ENCODE measurements around the gene PTPRA.
"Not testable (repeated sequence)": the region's sequence is repeated elsewhere in the genome, so short reads cannot be mapped to it uniquely, and the experiment has no call there.

The PTPRA gene

GRCh38 chr20:3022559-3023490 lies 149.5 kb downstream of the PTPRA start:
- H3K4me3 ChIP-seq, H3K27ac ChIP-seq: not testable (repeated sequence)

GRCh38 chr20:3027987-3028386 lies 154.7 kb downstream of the PTPRA start:
- Histone ChIP-seq H3K4me3 (no peak overlapping the region), H3K27ac (no peak overlapping the region)

DNA sequence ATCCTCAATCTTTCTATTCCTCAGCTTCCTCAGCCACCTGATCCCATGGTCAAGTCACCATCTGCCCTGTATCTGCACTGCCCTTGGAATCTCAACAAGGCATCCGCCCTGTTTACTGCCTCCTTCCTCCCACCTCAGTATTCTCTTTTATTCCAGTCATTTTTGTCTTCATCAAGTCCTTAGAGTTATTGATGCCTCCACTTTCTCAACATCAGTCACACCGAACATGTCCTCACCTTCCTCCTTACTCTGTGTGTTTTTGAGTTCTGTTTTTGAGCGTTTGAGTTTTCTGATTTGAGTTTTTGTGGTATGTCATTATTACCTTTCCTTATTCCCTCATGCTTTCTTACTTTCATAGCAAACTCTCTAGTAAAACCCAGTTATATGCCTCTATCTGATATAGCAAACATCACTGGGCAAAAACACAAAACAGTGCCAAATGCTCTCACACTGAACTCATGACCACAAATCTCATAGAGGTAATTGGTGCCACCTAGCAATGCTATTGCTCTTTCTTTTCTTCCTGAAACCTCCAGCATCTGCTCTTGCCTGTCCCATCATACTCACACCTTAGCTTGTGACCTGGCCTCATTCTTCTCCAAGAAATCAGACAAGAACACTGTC lies 158.4 kb downstream of the PTPRA start:
- Histone ChIP-seq H3K27ac (no peak overlapping the region), H3K4me3 (no peak overlapping the region)

GRCh38 chr20:3032624-3033023 lies 159.3 kb downstream of the PTPRA start:
- Histone ChIP-seq H3K4me3 (no peak overlapping the region), H3K27ac (no peak overlapping the region)

GRCh38 chr20:3037654-3038053 lies 164.4 kb downstream of the PTPRA start:
- no peak overlapping the region for H3K4me3 ChIP-seq
- H3K27ac ChIP-seq = no peak overlapping the region

GRCh38 chr20:3038454-3038853 lies 165.2 kb downstream of the PTPRA start:
- no peak overlapping the region for H3K4me3 ChIP-seq
- no peak overlapping the region for H3K27ac ChIP-seq

DNA sequence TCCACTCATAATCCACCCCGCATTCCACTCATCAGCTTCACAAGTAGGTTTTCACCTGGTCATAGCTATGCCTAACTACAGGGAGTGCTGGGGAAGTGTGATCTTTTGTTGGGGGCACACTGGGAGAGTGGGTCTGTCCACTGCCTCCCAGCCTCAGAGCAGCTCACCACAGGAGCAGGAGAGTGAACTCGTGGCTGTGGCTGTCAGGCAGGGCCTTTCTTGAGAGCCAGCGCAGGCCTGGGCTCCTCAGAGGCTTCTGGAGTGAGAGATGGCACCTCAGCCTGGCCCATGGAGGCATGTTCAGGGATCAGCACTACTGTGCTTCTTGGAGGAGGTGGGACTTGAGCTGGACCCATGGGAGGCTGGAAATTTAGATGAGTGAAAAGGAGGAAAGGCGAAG lies 166.1 kb downstream of the PTPRA start:
- Histone ChIP-seq H3K4me3 (no peak overlapping the region), H3K27ac (no peak overlapping the region)

- H3K27ac ChIP-seq = no peak overlapping the region
- no peak overlapping the region for H3K4me3 ChIP-seq
Measured at GRCh38 chr20:3040086-3040485, 166.8 kb downstream of the PTPRA start.

DNA sequence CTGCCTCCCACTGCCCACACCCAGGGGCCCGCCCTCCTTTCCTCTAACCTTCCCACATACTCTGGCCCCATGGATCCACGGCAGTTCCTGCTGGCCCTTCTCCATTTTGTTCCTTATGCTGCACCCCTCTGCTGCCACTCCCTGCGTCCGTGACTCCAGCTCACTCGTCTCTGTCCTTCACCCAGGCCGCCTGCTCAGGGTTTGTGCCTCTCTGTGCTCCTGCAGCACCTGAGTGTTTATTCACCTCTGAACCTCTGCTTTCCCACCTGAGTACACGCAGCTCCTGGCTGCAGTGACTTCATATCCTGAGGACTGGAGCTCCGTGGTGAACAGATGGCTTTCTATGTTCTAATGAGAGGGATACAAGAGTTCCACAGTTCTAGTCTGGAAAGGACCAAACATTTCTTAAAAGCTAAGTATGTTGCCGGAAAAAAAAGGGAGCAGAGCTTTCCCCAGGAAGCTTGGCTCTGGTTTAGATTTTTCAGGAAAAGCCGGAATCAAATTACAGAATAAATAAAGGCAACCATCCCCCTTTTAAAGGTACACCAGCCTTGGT lies 168.7 kb downstream of the PTPRA start:
- H3K27ac ChIP-seq = peak overlapping the region in 6 of 21 experiments; percentile 4 to 49 (median 33)

GRCh38 chr20:3042625-3043024 lies 169.3 kb downstream of the PTPRA start:
- H3K4me3 ChIP-seq = no peak overlapping the region
- H3K27ac ChIP-seq = peak overlapping the region in 1 of 21 experiments; percentile 49

More for the DNA sequence above, 168.7 kb downstream of the PTPRA start:
- H3K4me3 ChIP-seq = no peak overlapping the region

DNA sequence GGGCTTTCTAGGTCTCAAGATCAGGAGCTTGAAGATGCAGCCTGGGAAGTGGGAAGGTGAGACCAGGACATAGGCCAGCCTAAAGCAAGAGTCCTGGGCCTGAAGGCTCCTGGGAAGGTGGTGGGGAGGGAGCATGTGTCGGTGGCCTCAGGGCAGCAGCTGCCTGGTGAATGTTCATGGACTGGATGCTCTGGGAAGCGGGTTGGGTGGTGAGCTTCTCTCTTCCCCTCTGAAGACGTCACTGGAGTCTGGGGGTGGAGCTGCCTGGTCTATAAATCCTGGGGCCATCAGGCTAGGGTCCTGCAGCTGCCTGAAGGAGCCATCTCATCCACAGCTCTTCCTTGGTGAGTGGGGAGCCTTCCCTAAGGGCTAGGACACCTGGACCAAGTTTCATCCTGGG lies 170.0 kb downstream of the PTPRA start, which contains the start of gene GNRH2:
Gene GNRH2, plus strand, starts transcription at position 301 of the 400 bp plus-strand sequence. CDS start 793 bp downstream, outside the sequence.
- Histone ChIP-seq H3K27ac (peak within 1 kb of the TSS in 2 of 21 experiments; percentile 11 to 49), H3K4me3 (no peak within 1 kb of the TSS)

DNA sequence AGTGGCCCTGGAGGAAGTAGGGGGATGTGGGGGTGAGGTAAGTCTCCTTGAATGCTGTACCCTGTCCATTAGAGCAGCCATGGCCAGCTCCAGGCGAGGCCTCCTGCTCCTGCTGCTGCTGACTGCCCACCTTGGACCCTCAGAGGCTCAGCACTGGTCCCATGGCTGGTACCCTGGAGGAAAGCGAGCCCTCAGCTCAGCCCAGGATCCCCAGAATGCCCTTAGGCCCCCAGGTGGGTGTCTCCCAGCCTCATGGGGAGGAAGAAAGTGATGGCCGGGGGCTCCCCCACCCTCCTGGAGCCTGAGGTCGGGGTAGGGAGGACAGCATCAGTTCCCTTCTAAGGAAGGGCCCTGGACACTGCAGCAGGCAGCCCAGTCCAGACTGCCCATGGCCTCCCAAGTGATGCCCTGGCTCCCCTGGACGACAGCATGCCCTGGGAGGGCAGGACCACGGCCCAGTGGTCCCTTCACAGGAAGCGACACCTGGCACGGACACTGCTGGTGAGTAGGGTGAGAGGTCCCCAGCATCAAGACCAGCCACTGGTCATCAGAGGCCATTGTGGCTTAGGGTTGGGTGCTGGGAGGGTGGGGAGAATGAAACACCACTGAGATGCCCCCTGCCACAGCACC lies 171.2 kb downstream of the PTPRA start:
- Histone ChIP-seq H3K27ac (no peak overlapping the region), H3K4me3 (no peak overlapping the region)

GRCh38 chr20:3045042-3045815 lies 171.9 kb downstream of the PTPRA start:
- H3K27ac ChIP-seq = peak overlapping the region in 20 of 21 experiments; percentile 74 to 90 (median 84)
- H3K4me3 ChIP-seq = peak overlapping the region; percentile 69 to 98 (median 92)

- H3K4me3 ChIP-seq = peak within 1 kb of the TSS; percentile 69 to 98 (median 92)
- peak within 1 kb of the TSS in 20 of 21 experiments; percentile 74 to 90 (median 84) for H3K27ac ChIP-seq
Measured at GRCh38 chr20:3045816-3046676, 172.8 kb downstream of the PTPRA start, which contains the start of gene MRPS26. MRPS26 (plus strand) TSS chr20:3046052; CDS start chr20:3046069, 17 bp downstream.

DNA sequence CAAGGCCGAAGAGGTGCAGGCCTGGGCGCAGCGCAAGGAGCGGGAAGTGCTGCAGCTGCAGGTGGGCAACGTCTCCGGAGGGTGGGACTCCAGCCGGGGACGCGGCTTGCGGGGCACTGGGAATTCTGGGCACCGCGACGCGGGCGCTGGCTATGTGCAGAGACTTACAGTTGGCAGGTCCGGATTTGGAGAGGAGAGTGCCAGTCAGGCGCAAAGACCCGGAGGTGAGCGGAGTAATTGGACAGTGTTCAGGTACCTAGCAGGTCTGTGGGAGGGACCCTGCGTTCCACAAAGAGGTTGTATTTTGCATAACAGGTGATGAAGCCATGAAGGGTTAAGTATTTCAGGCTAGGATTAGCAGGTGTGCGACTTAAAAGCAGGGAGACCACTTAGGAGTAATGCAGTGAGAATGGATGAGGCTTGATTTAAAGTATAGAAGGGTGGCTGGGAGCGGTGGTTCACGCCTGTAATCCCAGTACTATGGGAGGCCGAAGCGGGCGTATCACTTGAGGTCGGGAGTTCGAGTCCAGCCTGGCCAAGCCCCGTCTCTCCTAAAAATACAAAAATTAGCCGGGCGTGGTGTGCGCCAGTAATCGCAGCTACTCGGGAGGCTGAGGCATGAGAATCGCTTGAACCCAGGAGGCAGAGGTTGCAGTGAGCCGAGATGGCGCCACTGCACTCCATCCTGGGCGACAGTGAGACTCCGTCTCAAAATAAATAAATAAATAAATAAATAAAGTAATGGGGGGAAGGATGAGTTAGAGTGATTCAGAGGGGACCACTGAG lies 173.6 kb downstream of the PTPRA start:
- Histone ChIP-seq H3K4me3 (peak overlapping the region; percentile 69 to 98 (median 92)), H3K27ac (peak overlapping the region in 20 of 21 experiments; percentile 74 to 90 (median 84))

DNA sequence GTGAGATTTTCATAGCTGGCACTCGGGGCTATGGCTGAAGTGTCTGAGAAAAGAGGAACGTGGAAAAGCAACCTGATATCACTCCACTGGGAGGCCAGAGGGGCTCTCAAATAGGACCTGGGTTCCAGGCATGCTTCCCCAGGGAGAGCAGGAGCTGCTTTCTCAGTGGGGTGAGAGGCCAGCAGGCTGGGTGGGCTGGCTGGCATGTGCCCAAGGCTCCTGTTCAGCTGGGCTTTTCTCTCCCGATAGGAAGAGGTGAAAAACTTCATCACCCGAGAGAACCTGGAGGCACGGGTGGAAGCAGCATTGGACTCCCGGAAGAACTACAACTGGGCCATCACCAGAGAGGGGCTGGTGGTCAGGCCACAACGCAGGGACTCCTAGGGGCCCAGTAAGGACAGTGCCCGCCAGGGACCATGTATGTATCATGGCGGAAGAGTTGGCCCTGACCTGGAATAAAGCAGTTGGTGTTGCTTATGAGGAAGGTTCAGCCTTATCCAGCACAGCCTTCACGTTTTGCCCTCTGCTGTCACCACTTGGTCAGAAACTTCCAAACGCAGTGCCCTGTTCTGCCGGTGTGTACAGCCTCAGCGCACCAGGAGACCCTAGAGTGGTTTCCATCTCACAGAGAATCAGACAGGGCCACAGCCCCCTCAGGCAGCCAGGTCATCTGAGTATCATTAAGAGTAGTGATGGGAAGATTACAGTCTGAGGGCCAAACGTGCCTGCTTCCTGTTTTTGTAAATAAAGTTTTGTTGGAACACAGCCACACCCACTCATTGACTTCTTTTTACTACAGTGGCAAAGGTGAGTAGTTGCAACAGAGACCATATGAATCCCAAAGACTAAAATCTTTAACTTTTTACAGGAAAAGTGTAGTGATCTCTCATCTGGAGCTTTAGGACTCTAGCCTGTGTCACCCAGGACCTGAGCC lies 174.5 kb downstream of the PTPRA start:
- peak overlapping the region in 1 of 21 experiments; percentile 90 for H3K27ac ChIP-seq
- no peak overlapping the region for H3K4me3 ChIP-seq
